HFFc6 (cell line): ENCODE measurements around the gene SLC66A3. TPM values are rescaled to one million over a fixed set of nuclear protein-coding genes. Genes with fewer than 3 reads are reported as not detected.
"Not testable (repeated sequence)": the region's sequence is repeated elsewhere in the genome, so short reads cannot be mapped to it uniquely, and the experiment has no call there.

ENCODE experiments used
- DNase-seq: peaks from one replicate; pipeline ENCODE4 v3.0.0-alpha.2; 2018
- H3K27ac Mint-ChIP-seq: 2 replicates; pipeline ENCODE4 v1.8.0; 2020; ENCODE audit warnings: mild to moderate bottlenecking, mixed read lengths
- H3K27me3 Mint-ChIP-seq: 2 replicates; pipeline ENCODE4 v1.8.0; 2021; ENCODE audit warnings: mild to moderate bottlenecking, moderate library complexity, mixed read lengths; ENCODE audit not compliant: insufficient read depth
- H3K36me3 Mint-ChIP-seq: 2 replicates; pipeline ENCODE4 v1.8.0; 2021; ENCODE audit warnings: low read depth, mixed read lengths
- H3K4me1 Mint-ChIP-seq: 2 replicates; pipeline ENCODE4 v1.8.0; 2020; ENCODE audit warnings: low read depth, mixed read lengths
- H3K4me3 Mint-ChIP-seq: 2 replicates; pipeline ENCODE4 v1.8.0; 2020; ENCODE audit warnings: mild to moderate bottlenecking, moderate library complexity, mixed read lengths
- H3K9me3 Mint-ChIP-seq: 2 replicates; pipeline ENCODE4 v1.8.0; 2020; ENCODE audit warnings: mild to moderate bottlenecking, mixed read lengths
- total RNA-seq, 6 experiments: library from RNA; stranded (reverse); fragmentation: NEBNext Ultra II Directional; extraction: Animal tissue kit (Norgen Biotek cat#: 25700); gene quantifications; 2 replicates in 1 of 6; 3 replicates in 5 of 6; pipeline ENCODE4 v1.2.3, GENCODE V29; 2021
- TF ChIP-seq, protein P1 (sequence below): fragments of 200-600 bp; sonication (generic); IDR thresholded peaks from 2 replicates; pipeline ENCODE4 v1.5.0; 2021; ENCODE audit warnings: antibody characterized with exemption, mild to moderate bottlenecking

Gene SLC66A3
- total RNA-seq, 6 experiments from 2014 or later = 11.4 to 17.4 (median 13.0) TPM

DNA sequence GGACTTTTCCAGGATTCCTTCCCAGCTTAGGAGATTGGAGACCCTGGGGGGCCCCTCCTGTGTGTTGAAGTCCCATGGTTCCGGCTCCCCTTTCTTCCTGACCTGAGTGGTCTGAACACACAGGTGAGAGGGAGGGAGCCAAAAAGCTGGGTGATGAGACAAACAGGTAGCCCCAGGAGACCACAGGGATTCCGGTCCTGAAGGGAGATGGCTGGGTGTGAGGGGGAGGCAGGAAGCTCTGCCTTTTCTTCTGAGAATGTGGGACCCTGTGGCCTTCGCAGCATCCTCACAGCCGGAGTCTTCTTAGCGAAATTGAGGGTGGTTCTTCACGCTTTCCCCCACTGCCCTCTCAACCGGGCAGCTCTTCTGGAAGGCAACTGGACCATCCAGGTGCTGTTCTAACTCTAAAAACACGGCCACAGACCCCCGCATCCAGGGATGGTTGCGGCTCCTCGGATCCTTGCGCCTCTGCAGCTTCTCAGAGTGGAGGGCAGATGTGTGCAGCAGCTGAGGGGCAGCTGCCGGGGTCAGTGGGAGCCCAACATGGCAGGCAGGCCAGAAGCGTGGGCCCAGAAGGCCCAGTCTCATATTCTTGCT, 4.4 kb downstream of the SLC66A3 start:
- H3K27me3 Mint-ChIP-seq = no peaks in the 10 kb centered on the region; the same call in 1 of the 2 replicates
- peaks cover 7% of the 10 kb centered on the region for H3K4me1 Mint-ChIP-seq
- H3K36me3 Mint-ChIP-seq = no peaks in the 10 kb centered on the region; the same call in 1 of the 2 replicates
- no peaks in the 10 kb centered on the region for H3K9me3 Mint-ChIP-seq
- no peak overlapping the region for H3K27ac Mint-ChIP-seq
- no peak for DNase-seq
- no peak overlapping the region for H3K4me3 Mint-ChIP-seq
- TF ChIP-seq, protein P1, sequence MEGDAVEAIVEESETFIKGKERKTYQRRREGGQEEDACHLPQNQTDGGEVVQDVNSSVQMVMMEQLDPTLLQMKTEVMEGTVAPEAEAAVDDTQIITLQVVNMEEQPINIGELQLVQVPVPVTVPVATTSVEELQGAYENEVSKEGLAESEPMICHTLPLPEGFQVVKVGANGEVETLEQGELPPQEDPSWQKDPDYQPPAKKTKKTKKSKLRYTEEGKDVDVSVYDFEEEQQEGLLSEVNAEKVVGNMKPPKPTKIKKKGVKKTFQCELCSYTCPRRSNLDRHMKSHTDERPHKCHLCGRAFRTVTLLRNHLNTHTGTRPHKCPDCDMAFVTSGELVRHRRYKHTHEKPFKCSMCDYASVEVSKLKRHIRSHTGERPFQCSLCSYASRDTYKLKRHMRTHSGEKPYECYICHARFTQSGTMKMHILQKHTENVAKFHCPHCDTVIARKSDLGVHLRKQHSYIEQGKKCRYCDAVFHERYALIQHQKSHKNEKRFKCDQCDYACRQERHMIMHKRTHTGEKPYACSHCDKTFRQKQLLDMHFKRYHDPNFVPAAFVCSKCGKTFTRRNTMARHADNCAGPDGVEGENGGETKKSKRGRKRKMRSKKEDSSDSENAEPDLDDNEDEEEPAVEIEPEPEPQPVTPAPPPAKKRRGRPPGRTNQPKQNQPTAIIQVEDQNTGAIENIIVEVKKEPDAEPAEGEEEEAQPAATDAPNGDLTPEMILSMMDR = no peak

DNA sequence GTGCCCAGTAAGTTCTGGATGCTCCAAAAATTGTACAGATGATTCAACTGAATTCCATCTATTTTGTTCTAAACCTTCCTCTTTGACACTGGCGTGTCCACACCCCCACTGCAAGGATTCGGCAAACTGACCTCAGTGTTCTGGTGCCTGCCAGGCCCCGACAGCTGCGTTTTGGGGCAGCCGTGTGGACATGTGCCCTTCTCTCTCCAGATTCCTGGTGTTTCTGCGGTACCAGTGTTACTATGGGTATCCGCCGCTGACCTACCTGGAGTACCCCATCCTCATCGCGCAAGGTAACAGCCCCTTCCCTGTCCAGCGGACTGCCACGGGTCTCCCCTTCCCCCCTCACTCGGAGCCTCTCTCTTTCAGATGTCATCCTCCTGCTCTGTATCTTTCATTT, 5.0 kb downstream of the SLC66A3 start:
- Mint-ChIP-seq H3K36me3 (no peaks in the 10 kb centered on the region; the same call in 1 of the 2 replicates), H3K4me1 (peaks cover 6% of the 10 kb centered on the region), H3K4me3 (no peak overlapping the region), H3K27ac (no peak overlapping the region), H3K9me3 (no peaks in the 10 kb centered on the region), H3K27me3 (no peaks in the 10 kb centered on the region; the same call in 1 of the 2 replicates)
- TF ChIP-seq, protein P1 = no peak
- DNase-seq = no peak

DNA sequence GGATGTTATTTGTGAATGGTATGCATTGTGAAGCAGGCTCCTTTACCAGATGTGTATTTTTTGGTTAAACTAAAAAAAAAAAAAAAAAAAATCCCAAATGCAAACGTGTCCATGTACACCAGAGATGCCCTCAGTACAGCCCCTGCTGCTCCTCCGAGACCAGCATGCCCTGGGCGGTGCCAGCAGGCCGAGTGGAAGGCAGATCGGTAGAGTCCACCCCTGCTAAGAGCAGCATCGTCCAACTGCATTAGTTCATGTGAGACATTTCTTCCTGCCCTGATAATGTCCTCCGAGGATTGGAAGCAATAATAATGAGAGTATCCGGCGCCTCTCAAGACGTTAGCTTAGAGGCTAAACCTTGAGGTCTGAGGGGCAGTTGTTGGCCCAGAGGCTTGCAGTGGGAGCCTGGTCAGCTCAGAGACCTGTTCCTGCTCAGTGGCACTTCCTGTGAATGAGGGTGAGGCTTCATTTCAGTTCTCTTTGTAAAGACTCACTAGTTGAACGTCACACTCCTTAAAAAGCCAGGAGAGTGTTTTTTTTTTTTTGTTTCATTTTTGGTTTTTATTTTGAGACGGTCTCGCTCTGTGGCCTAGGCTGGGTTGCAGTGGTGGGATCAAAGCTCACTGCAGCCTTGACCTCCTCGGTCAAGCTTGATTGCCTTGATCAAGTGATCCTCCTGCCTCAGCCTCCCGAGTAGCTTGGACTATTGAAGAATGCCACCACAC, 5.6 kb downstream of the SLC66A3 start:
- no peaks in the 10 kb centered on the region; the same call in 1 of the 2 replicates for H3K27me3 Mint-ChIP-seq
- no peak overlapping the region for H3K4me3 Mint-ChIP-seq
- no peaks in the 10 kb centered on the region; the same call in 1 of the 2 replicates for H3K36me3 Mint-ChIP-seq
- peaks cover 4% of the 10 kb centered on the region for H3K4me1 Mint-ChIP-seq
- H3K27ac Mint-ChIP-seq = no peak overlapping the region
- DNase-seq = no peak
- no peaks in the 10 kb centered on the region for H3K9me3 Mint-ChIP-seq
- TF ChIP-seq, protein P1 = no peak

DNA sequence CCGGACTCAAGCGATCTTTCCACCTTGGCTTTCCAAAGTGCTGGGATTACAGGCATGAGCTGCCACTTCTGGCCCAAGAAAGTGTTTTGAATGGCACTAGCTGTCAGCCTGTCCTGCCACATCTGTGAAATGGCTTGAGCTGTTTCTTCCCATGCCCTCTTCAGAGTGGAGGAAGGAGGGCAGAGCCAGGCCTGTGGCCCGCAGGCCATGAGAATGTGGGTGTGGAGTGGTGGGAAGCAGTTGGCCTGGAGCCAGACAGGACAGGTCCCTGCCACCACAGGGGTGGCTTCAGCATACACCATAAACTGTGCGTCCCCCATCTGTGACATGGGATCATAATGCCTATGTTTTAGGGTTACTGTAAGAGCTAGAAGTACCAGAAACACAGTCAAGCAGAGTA, 6.5 kb downstream of the SLC66A3 start:
- Mint-ChIP-seq H3K27ac (no peak overlapping the region), H3K36me3 (no peaks in the 10 kb centered on the region; the same call in 1 of the 2 replicates), H3K4me1 (no peaks in the 10 kb centered on the region), H3K9me3 (no peaks in the 10 kb centered on the region), H3K27me3 (peaks cover 2% of the 10 kb centered on the region), H3K4me3 (no peak overlapping the region)
- no peak for DNase-seq
- TF ChIP-seq, protein P1 = no peak

DNA sequence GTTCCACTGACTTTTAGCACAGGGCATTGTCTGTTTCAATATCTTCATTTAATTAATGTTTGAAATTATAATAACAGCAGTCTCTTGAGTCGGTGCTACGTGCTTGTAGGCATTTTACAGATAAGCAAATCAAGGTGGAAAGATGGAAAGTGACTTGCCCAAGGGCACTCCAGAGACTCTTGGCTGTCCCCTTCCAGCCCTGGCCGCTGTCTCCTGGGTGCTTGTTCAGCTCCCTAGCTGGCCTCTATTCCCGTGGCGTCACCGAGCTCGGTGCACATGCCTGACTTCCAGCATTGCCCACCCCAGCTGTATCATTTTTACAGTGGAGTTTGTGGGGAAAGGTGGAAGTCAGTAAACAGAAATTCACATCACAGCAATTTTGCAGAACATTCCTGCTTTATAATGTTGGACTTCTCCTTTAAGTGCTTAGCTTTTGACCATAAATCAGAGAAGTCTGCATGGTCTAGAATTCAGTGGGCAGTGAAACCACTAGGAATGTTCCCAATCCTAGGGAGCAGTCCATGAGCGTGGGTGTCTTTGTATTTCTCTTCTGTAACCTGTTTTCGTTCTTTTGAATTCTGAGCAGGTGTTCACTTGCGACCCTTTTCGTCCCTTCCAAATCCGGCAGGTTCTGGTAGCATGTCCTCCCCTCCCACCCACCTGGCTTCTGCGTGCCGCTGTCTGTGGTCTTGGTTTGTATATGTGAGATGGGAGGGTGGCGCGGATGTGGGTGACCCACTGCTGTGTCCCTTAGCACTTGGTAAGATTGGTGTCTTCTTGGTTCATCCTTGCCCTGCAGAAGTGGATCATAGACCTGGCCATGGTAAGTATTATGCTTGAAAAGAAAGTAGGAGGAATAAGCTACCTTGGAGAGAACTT, 8.4 kb downstream of the SLC66A3 start:
- no peak for DNase-seq
- H3K27ac Mint-ChIP-seq = no peak overlapping the region
- H3K36me3 Mint-ChIP-seq = no peaks in the 10 kb centered on the region; the same call in 1 of the 2 replicates
- no peak overlapping the region for H3K4me3 Mint-ChIP-seq
- TF ChIP-seq, protein P1 = no peak
- no peaks in the 10 kb centered on the region for H3K9me3 Mint-ChIP-seq
- H3K4me1 Mint-ChIP-seq = no peaks in the 10 kb centered on the region; the same call in 1 of the 2 replicates
- H3K27me3 Mint-ChIP-seq = peaks cover 2% of the 10 kb centered on the region

DNA sequence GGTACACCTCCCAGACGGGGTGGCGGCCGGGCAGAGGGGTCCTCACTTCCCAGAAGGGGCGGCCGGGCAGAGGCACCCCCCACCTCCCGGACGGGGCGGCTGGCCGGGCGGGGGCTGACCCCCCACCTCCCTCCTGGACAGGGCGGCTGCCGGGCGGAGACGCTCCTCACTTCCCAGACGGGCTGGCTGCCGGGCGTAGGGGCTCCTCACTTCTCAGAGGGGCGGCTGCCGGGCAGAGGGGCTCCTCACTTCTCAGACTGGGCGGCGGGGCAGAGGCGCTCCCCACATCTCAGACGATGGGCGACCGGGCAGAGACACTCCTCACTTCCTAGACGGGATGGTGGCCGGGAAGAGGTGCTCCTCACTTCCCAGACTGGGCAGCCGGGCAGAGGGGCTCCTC, 9.8 kb downstream of the SLC66A3 start:
- not testable (repeated sequence) for H3K36me3 Mint-ChIP-seq, H3K27ac Mint-ChIP-seq, H3K9me3 Mint-ChIP-seq, DNase-seq, H3K4me3 Mint-ChIP-seq
- H3K4me1 Mint-ChIP-seq = peaks cover 12% of the 10 kb centered on the region
- peaks cover 12% of the 10 kb centered on the region for H3K27me3 Mint-ChIP-seq
